ENCODE measurements around the gene MRPL19.

MRPL19 gene

GRCh38 chr2:75646583-75647425, at the start of gene MRPL19:
Gene MRPL19, plus strand, starts transcription at chr2:75646783. Its CDS starts 25 bp downstream, at chr2:75646808.
- Histone ChIP-seq H3K4me3 (ENCODE audit: low read length) (peak within 1 kb of the TSS; percentile 96), H3K9ac (ENCODE audit: low read length) (peak within 1 kb of the TSS; percentile 71), H3K27ac (ENCODE audit: low read depth, low read length) (peak within 1 kb of the TSS; percentile 71), H3K4me1 (ENCODE audit: control insufficient read depth, insufficient read depth, low read length) (peaks cover 3% of the 10 kb centered on the region), H3K36me3 (ENCODE audit: control insufficient read depth, insufficient read depth, low read length) (peaks cover 4% of the 10 kb centered on the region), H3K27me3 (ENCODE audit: control insufficient read depth, insufficient read depth, low read length) (no peaks in the 10 kb centered on the region)

- Histone ChIP-seq H3K27ac (ENCODE audit: low read depth, low read length) (no peak overlapping the region), H3K9ac (ENCODE audit: low read length) (no peak overlapping the region), H3K27me3 (ENCODE audit: control insufficient read depth, insufficient read depth, low read length) (no peaks in the 10 kb centered on the region), H3K4me3 (ENCODE audit: low read length) (no peak overlapping the region), H3K36me3 (ENCODE audit: control insufficient read depth, insufficient read depth, low read length) (no peaks in the 10 kb centered on the region), H3K4me1 (ENCODE audit: control insufficient read depth, insufficient read depth, low read length) (no peaks in the 10 kb centered on the region)
These were observed 49.8 kb upstream of the MRPL19 start for GRCh38 chr2:75596784-75597183.

DNA sequence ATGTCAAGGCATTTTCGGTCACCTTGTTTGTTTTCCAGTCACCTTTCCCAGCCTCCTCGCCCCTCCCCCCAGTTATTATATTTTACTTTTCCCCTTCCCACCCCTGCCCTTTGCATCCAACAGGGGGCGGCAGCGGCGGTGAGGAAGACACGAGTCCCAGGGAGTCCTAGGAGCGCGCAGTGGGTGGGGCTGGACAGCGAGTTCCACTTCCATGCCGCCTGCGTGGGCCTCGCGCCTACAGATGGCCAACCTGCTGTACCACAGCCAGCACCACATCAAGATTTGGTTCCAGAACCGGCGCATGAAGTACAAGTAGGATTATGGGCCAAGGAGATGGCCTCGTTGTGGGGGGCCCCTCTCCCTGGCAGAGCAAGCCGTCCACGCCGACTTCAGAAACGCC, 48.6 kb upstream of the MRPL19 start:
- no peaks in the 10 kb centered on the region for H3K4me1 ChIP-seq (ENCODE audit: control insufficient read depth, insufficient read depth, low read length)
- no peak overlapping the region for H3K4me3 ChIP-seq (ENCODE audit: low read length)
- H3K36me3 ChIP-seq (ENCODE audit: control insufficient read depth, insufficient read depth, low read length), result no peaks in the 10 kb centered on the region
- no peak overlapping the region for H3K9ac ChIP-seq (ENCODE audit: low read length)
- no peak overlapping the region for H3K27ac ChIP-seq (ENCODE audit: low read depth, low read length)
- no peaks in the 10 kb centered on the region for H3K27me3 ChIP-seq (ENCODE audit: control insufficient read depth, insufficient read depth, low read length)

- Histone ChIP-seq H3K9ac (ENCODE audit: low read length) (no peak overlapping the region), H3K27ac (ENCODE audit: low read depth, low read length) (no peak overlapping the region), H3K4me3 (ENCODE audit: low read length) (no peak overlapping the region), H3K36me3 (ENCODE audit: control insufficient read depth, insufficient read depth, low read length) (no peaks in the 10 kb centered on the region), H3K27me3 (ENCODE audit: control insufficient read depth, insufficient read depth, low read length) (no peaks in the 10 kb centered on the region), H3K4me1 (ENCODE audit: control insufficient read depth, insufficient read depth, low read length) (no peaks in the 10 kb centered on the region)
These were observed 47.9 kb upstream of the MRPL19 start for GRCh38 chr2:75598589-75599155.

- H3K9ac ChIP-seq (ENCODE audit: low read length), result no peak overlapping the region
- H3K36me3 ChIP-seq (ENCODE audit: control insufficient read depth, insufficient read depth, low read length), result no peaks in the 10 kb centered on the region
- no peaks in the 10 kb centered on the region for H3K4me1 ChIP-seq (ENCODE audit: control insufficient read depth, insufficient read depth, low read length)
- H3K4me3 ChIP-seq (ENCODE audit: low read length), result no peak overlapping the region
- no peak overlapping the region for H3K27ac ChIP-seq (ENCODE audit: low read depth, low read length)
- no peaks in the 10 kb centered on the region for H3K27me3 ChIP-seq (ENCODE audit: control insufficient read depth, insufficient read depth, low read length)
These were observed 46.0 kb upstream of the MRPL19 start for GRCh38 chr2:75600461-75601011.

DNA sequence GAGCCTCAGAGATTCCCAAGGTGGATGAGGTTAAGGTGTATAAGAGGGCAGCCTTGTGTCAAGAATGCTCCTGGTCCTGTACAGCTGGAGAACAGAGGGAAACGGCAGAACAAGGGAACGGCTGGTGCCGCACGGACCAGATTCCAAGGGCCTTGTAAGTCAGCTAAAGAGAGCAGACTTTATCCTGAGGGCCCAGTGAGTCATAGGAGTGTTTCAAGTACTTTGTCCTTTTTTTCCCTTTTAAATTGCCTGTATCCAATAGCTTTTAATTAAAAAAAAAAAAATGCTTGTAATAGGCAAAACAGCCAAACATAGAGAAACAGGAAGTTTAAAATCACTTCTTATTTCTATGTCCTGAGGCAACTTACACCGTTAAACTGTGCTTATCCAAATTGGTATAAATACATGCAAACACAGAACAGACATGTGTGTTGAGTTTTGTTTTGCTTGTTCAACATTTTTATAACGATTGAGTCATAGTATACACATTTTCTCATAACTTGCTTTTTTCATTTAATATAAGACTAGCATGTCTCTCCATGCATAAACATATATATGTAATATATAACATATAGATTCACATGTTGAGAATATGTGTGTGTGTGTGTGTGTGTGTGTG, 43.8 kb upstream of the MRPL19 start:
- H3K4me1 ChIP-seq (ENCODE audit: control insufficient read depth, insufficient read depth, low read length), result no peaks in the 10 kb centered on the region
- H3K27ac ChIP-seq (ENCODE audit: low read depth, low read length), result no peak overlapping the region
- H3K4me3 ChIP-seq (ENCODE audit: low read length), result no peak overlapping the region
- no peaks in the 10 kb centered on the region for H3K36me3 ChIP-seq (ENCODE audit: control insufficient read depth, insufficient read depth, low read length)
- no peak overlapping the region for H3K9ac ChIP-seq (ENCODE audit: low read length)
- peaks cover 4% of the 10 kb centered on the region for H3K27me3 ChIP-seq (ENCODE audit: control insufficient read depth, insufficient read depth, low read length)

- Histone ChIP-seq H3K27me3 (ENCODE audit: control insufficient read depth, insufficient read depth, low read length) (peaks cover 6% of the 10 kb centered on the region), H3K36me3 (ENCODE audit: control insufficient read depth, insufficient read depth, low read length) (no peaks in the 10 kb centered on the region), H3K4me3 (ENCODE audit: low read length) (no peak overlapping the region), H3K9ac (ENCODE audit: low read length) (no peak overlapping the region), H3K27ac (ENCODE audit: low read depth, low read length) (no peak overlapping the region), H3K4me1 (ENCODE audit: control insufficient read depth, insufficient read depth, low read length) (no peaks in the 10 kb centered on the region)
These were observed 43.1 kb upstream of the MRPL19 start for GRCh38 chr2:75603477-75603876.

DNA sequence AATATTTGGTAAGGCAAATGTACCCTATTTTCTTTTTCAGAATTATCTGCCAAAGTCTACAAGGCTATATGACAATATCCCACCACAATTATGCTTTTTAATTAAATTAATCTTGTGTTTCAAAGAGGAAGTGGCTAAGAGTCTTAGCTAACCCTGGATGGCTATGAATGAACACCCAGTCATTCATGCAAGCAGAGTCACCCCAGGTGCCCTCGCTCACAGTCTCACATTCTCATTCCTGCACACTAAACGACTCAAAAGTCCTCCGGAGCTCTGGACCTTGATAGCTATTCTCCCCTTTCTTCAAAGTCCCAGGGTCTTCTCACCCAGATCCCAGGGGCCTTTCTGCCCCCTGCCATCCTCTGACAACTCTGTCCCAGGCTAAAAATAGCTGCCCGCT, 42.1 kb upstream of the MRPL19 start:
- no peak overlapping the region for H3K4me3 ChIP-seq (ENCODE audit: low read length)
- H3K36me3 ChIP-seq (ENCODE audit: control insufficient read depth, insufficient read depth, low read length), result no peaks in the 10 kb centered on the region
- peaks cover 10% of the 10 kb centered on the region for H3K27me3 ChIP-seq (ENCODE audit: control insufficient read depth, insufficient read depth, low read length)
- no peaks in the 10 kb centered on the region for H3K4me1 ChIP-seq (ENCODE audit: control insufficient read depth, insufficient read depth, low read length)
- H3K9ac ChIP-seq (ENCODE audit: low read length), result no peak overlapping the region
- H3K27ac ChIP-seq (ENCODE audit: low read depth, low read length), result no peak overlapping the region

- no peak overlapping the region for H3K9ac ChIP-seq (ENCODE audit: low read length)
- no peak overlapping the region for H3K27ac ChIP-seq (ENCODE audit: low read depth, low read length)
- no peaks in the 10 kb centered on the region for H3K4me1 ChIP-seq (ENCODE audit: control insufficient read depth, insufficient read depth, low read length)
- H3K27me3 ChIP-seq (ENCODE audit: control insufficient read depth, insufficient read depth, low read length), result peaks cover 10% of the 10 kb centered on the region
- H3K36me3 ChIP-seq (ENCODE audit: control insufficient read depth, insufficient read depth, low read length), result no peaks in the 10 kb centered on the region
- H3K4me3 ChIP-seq (ENCODE audit: low read length), result no peak overlapping the region
These were observed 40.6 kb upstream of the MRPL19 start for GRCh38 chr2:75605770-75606529.

DNA sequence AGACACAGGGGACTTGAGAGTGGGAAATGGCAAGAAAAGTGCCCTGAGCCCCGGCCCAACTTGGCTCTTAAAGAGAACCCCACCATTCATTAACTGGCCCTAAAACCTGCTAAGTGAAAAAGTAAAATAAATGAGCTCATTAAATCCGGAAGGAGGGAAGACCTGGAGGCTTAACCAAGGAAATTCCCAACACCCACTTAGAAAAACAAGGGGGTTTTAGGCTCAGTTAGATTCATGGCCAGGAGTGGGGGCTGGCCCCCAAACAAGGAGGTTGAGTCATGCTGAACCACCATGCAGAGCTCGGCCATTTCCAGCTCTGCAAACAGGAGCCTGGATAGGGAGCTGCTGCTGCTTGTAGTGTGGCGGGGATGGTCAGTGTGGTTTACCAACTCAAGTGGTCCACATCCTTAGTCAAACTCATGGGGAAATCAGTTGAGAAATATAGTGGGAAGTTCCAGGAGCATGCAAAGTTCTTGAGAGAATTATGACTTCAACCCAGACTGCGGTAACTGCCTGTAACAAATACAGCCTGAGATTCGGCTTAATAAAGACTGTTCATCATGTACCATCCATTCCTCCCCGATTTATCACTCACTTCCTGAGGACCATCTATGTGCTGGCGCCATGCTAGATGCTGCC, 39.7 kb upstream of the MRPL19 start:
- no peak overlapping the region for H3K27ac ChIP-seq (ENCODE audit: low read depth, low read length)
- H3K27me3 ChIP-seq (ENCODE audit: control insufficient read depth, insufficient read depth, low read length), result peaks cover 10% of the 10 kb centered on the region
- H3K4me3 ChIP-seq (ENCODE audit: low read length), result no peak overlapping the region
- no peaks in the 10 kb centered on the region for H3K36me3 ChIP-seq (ENCODE audit: control insufficient read depth, insufficient read depth, low read length)
- no peaks in the 10 kb centered on the region for H3K4me1 ChIP-seq (ENCODE audit: control insufficient read depth, insufficient read depth, low read length)
- no peak overlapping the region for H3K9ac ChIP-seq (ENCODE audit: low read length)

GRCh38 chr2:75607400-75607798, 39.2 kb upstream of the MRPL19 start:
- no peak overlapping the region for H3K9ac ChIP-seq (ENCODE audit: low read length)
- no peak overlapping the region for H3K4me3 ChIP-seq (ENCODE audit: low read length)
- H3K4me1 ChIP-seq (ENCODE audit: control insufficient read depth, insufficient read depth, low read length), result no peaks in the 10 kb centered on the region
- H3K36me3 ChIP-seq (ENCODE audit: control insufficient read depth, insufficient read depth, low read length), result no peaks in the 10 kb centered on the region
- H3K27me3 ChIP-seq (ENCODE audit: control insufficient read depth, insufficient read depth, low read length), result peaks cover 10% of the 10 kb centered on the region
- H3K27ac ChIP-seq (ENCODE audit: low read depth, low read length), result no peak overlapping the region

Data from rectal smooth muscle tissue (tissue), 1 donor.